ENCODE results near the gene CACNG8. TPM values are rescaled to one million over a fixed set of nuclear protein-coding genes. Genes with fewer than 3 reads are reported as not detected.

Gene CACNG8
- total RNA-seq, 1 donor from 2014 or later: 2.6 TPM

GRCh38 chr19:53982611-53983010 lies 19.9 kb downstream of the CACNG8 start:
- TF ChIP-seq CTCF (IDR thresholded peaks at IDR 0.05; ENCODE audit: unreplicated experiment): no peak
- no peak overlapping the region for H3K4me3 Mint-ChIP-seq
- no peaks in the 10 kb centered on the region for H3K36me3 Mint-ChIP-seq
- H3K9me3 Mint-ChIP-seq: no peaks in the 10 kb centered on the region
- H3K27me3 Mint-ChIP-seq (ENCODE audit: low read depth): peaks cover 22% of the 10 kb centered on the region
- DNase-seq (ENCODE audit: low spot score in 2 of 2, unreplicated experiment in 2 of 2): no peak
- H3K4me1 Mint-ChIP-seq: peaks cover 27% of the 10 kb centered on the region
- H3K27ac Mint-ChIP-seq: no peak overlapping the region

- Mint-ChIP-seq H3K36me3 (no peaks in the 10 kb centered on the region), H3K4me3 (no peak overlapping the region), H3K27ac (no peak overlapping the region), H3K4me1 (peaks cover 20% of the 10 kb centered on the region), H3K27me3 (ENCODE audit: low read depth) (peaks cover 22% of the 10 kb centered on the region), H3K9me3 (no peaks in the 10 kb centered on the region)
- DNase-seq (ENCODE audit: low spot score in 2 of 2, unreplicated experiment in 2 of 2): no peak
- no peak for TF ChIP-seq CTCF (IDR thresholded peaks at IDR 0.05; ENCODE audit: unreplicated experiment)
These were observed 20.9 kb downstream of the CACNG8 start for GRCh38 chr19:53983457-53984289.

GRCh38 chr19:53985863-53986262 lies 23.1 kb downstream of the CACNG8 start:
- no peak for DNase-seq (ENCODE audit: low spot score in 2 of 2, unreplicated experiment in 2 of 2)
- peaks cover 11% of the 10 kb centered on the region for H3K4me1 Mint-ChIP-seq
- H3K36me3 Mint-ChIP-seq: no peaks in the 10 kb centered on the region
- TF ChIP-seq CTCF (IDR thresholded peaks at IDR 0.05; ENCODE audit: unreplicated experiment): no peak
- H3K4me3 Mint-ChIP-seq: no peak overlapping the region
- H3K27ac Mint-ChIP-seq: no peak overlapping the region
- H3K27me3 Mint-ChIP-seq (ENCODE audit: low read depth): peaks cover 7% of the 10 kb centered on the region
- H3K9me3 Mint-ChIP-seq: no peaks in the 10 kb centered on the region

- no peak for TF ChIP-seq CTCF (IDR thresholded peaks at IDR 0.05; ENCODE audit: unreplicated experiment)
- no peaks in the 10 kb centered on the region for H3K36me3 Mint-ChIP-seq
- H3K4me1 Mint-ChIP-seq: peaks cover 10% of the 10 kb centered on the region
- H3K4me3 Mint-ChIP-seq: no peak overlapping the region
- H3K27me3 Mint-ChIP-seq (ENCODE audit: low read depth): peaks cover 9% of the 10 kb centered on the region
- DNase-seq (ENCODE audit: low spot score in 2 of 2, unreplicated experiment in 2 of 2): no peak
- no peak overlapping the region for H3K27ac Mint-ChIP-seq
- H3K9me3 Mint-ChIP-seq: no peaks in the 10 kb centered on the region
These were observed 26.2 kb downstream of the CACNG8 start for GRCh38 chr19:53988981-53989380.

GRCh38 chr19:53989600-53990533 lies 27.1 kb downstream of the CACNG8 start:
- no peak overlapping the region for H3K27ac Mint-ChIP-seq
- H3K4me1 Mint-ChIP-seq: peaks cover 10% of the 10 kb centered on the region
- peak overlapping the region; percentile 30 for H3K4me3 Mint-ChIP-seq
- H3K9me3 Mint-ChIP-seq: no peaks in the 10 kb centered on the region
- H3K27me3 Mint-ChIP-seq (ENCODE audit: low read depth): peaks cover 13% of the 10 kb centered on the region
- H3K36me3 Mint-ChIP-seq: no peaks in the 10 kb centered on the region
- no peak for DNase-seq (ENCODE audit: low spot score in 2 of 2, unreplicated experiment in 2 of 2)
- TF ChIP-seq CTCF (IDR thresholded peaks at IDR 0.05; ENCODE audit: unreplicated experiment): no peak
